T-cell (primary cell): ENCODE data around the gene COTL1. TPM values are rescaled to one million over a fixed set of nuclear protein-coding genes. Genes with fewer than 3 reads are reported as not detected.

Experiments used
- total RNA-seq, 35 experiments: library from RNA in 6 of 35; stranded (reverse) in 6 of 35; fragments of 120-200 nt in 1 of 35; gene quantifications; one replicate each; pipeline versions ENCODE4 v1.2.1 to v1.2.4 and lab custom pipeline; 2013 to 2026

The COTL1 gene
- total RNA-seq, 5 donors from 2014 or later (not counting 1 experiment from before 2014, with no cell fraction given): 205 to 265 (median 221) TPM

Other genes with a start within 250 kb of the COTL1 start
- not detected for gene ATP2C2, start 249.5 kb downstream of the COTL1 start, total RNA-seq
- 10 to 100 TPM in 3 of 5 donors, 1 to 10 TPM in 2; 6.2 to 12.3 (median 10.2) TPM for gene MEAK7, start 113.4 kb downstream of the COTL1 start, total RNA-seq
- gene KLHL36, start 30.4 kb upstream of the COTL1 start, total RNA-seq: 100 to 1,000 TPM in 3 of 5 donors, 10 to 100 TPM in 2; 96.1 to 135 (median 127) TPM
- 100 to 1,000 TPM in 3 of 5 donors, 10 to 100 TPM in 2; 80.4 to 122 (median 104) TPM for gene USP10, start 81.9 kb upstream of the COTL1 start, total RNA-seq
- gene CRISPLD2, start 201.9 kb upstream of the COTL1 start, total RNA-seq: 1 to 10 TPM in 4 of 5 donors, under 1 TPM in 1; 0.76 to 2.8 (median 1.8) TPM